HEK293 (cell line): ENCODE results near the gene NHLRC1.

Source experiments
- ELK4 ChIP-seq: IDR thresholded peaks from 2 replicates; pipeline ENCODE4 v1.6.1; 2011; ENCODE audit warnings: mild to moderate bottlenecking, low read depth, low read length, borderline replicate concordance
- GFI1B ChIP-seq: fragments of 450-650 bp; formaldehyde crosslinking; IDR thresholded peaks from 2 replicates; pipeline ENCODE4 v1.5.1; 2016; ENCODE audit warnings: missing biosample characterization, missing genetic modification characterization
- INSM2 ChIP-seq: fragments of 450-650 bp; formaldehyde crosslinking; IDR thresholded peaks from 2 replicates; pipeline ENCODE4 v1.5.1; 2016; ENCODE audit warnings: missing biosample characterization, missing genetic modification characterization
- KLF1 ChIP-seq: fragments of 450-650 bp; formaldehyde crosslinking; IDR thresholded peaks from 2 replicates; pipeline ENCODE4 v1.5.1; 2016; ENCODE audit warnings: missing biosample characterization, missing genetic modification characterization
- MZF1 ChIP-seq: fragments of 450-650 bp; formaldehyde crosslinking; IDR thresholded peaks from 2 replicates; pipeline ENCODE4 v1.5.1; 2017; ENCODE audit warnings: missing biosample characterization, missing genetic modification characterization, borderline replicate concordance
- OVOL3 ChIP-seq: fragments of 450-650 bp; formaldehyde crosslinking; IDR thresholded peaks from 2 replicates; pipeline ENCODE4 v1.5.1; 2016; ENCODE audit warnings: missing biosample characterization, missing genetic modification characterization
- RBAK ChIP-seq: fragments of 450-650 bp; formaldehyde crosslinking; IDR thresholded peaks from 2 replicates; pipeline ENCODE4 v1.5.1; 2016; ENCODE audit warnings: missing biosample characterization, missing genetic modification characterization
- SALL2 ChIP-seq: fragments of 450-650 bp; formaldehyde crosslinking; IDR thresholded peaks from 2 replicates; pipeline ENCODE4 v1.5.0; 2017; ENCODE audit warnings: missing biosample characterization, mild to moderate bottlenecking, missing genetic modification characterization, borderline replicate concordance
- ZBTB20 ChIP-seq: fragments of 450-650 bp; formaldehyde crosslinking; IDR thresholded peaks from 2 replicates; pipeline ENCODE4 v1.5.1; 2016; ENCODE audit warnings: missing biosample characterization, missing genetic modification characterization
- ZNF10 ChIP-seq: fragments of 450-650 bp; formaldehyde crosslinking; IDR thresholded peaks from 2 replicates; pipeline ENCODE4 v1.5.1; 2017; ENCODE audit warnings: missing biosample characterization, missing genetic modification characterization
- ZNF112 ChIP-seq: fragments of 450-650 bp; formaldehyde crosslinking; IDR thresholded peaks from 2 replicates; pipeline ENCODE4 v1.5.0; 2017; ENCODE audit warnings: missing biosample characterization, missing genetic modification characterization
- ZNF138 ChIP-seq: fragments of 450-650 bp; formaldehyde crosslinking; IDR thresholded peaks from 2 replicates; pipeline ENCODE4 v1.5.1; 2016; ENCODE audit warnings: missing biosample characterization, missing genetic modification characterization, borderline replicate concordance
- ZNF175 ChIP-seq: fragments of 450-650 bp; formaldehyde crosslinking; IDR thresholded peaks from 2 replicates; pipeline ENCODE4 v1.5.1; 2016; ENCODE audit warnings: missing biosample characterization, missing genetic modification characterization
- ZNF18 ChIP-seq: fragments of 450-650 bp; formaldehyde crosslinking; IDR thresholded peaks from 2 replicates; pipeline ENCODE4 v1.5.1; 2016; ENCODE audit warnings: missing biosample characterization, missing genetic modification characterization
- ZNF184 ChIP-seq: fragments of 450-650 bp; IDR thresholded peaks from 2 replicates; pipeline ENCODE4 v1.5.1; 2018; ENCODE audit warnings: missing biosample characterization, mild to moderate bottlenecking, missing genetic modification characterization
- ZNF214 ChIP-seq: fragments of 450-650 bp; formaldehyde crosslinking; IDR thresholded peaks from 2 replicates; pipeline ENCODE4 v1.5.1; 2017; ENCODE audit warnings: missing biosample characterization, mild to moderate bottlenecking, missing genetic modification characterization, borderline replicate concordance
- ZNF266 ChIP-seq: fragments of 450-650 bp; formaldehyde crosslinking; IDR thresholded peaks from 2 replicates; pipeline ENCODE4 v1.5.1; 2016; ENCODE audit warnings: missing biosample characterization, missing genetic modification characterization, low read depth
- ZNF280C ChIP-seq: fragments of 450-650 bp; formaldehyde crosslinking; IDR thresholded peaks from 2 replicates; pipeline ENCODE4 v1.5.1; 2016; ENCODE audit warnings: missing biosample characterization, missing genetic modification characterization
- ZNF292 ChIP-seq: fragments of 450-650 bp; formaldehyde crosslinking; IDR thresholded peaks from 2 replicates; pipeline ENCODE4 v1.5.1; 2016; ENCODE audit warnings: low read depth, missing biosample characterization, missing genetic modification characterization, borderline replicate concordance
- ZNF449 ChIP-seq: fragments of 450-650 bp; formaldehyde crosslinking; IDR thresholded peaks from 2 replicates; pipeline ENCODE4 v1.5.1; 2017; ENCODE audit warnings: missing biosample characterization, mild to moderate bottlenecking, missing genetic modification characterization, moderate library complexity
- ZNF473 ChIP-seq: fragments of 450-650 bp; formaldehyde crosslinking; IDR thresholded peaks from 2 replicates; pipeline ENCODE4 v1.5.1; 2017; ENCODE audit warnings: missing biosample characterization, missing genetic modification characterization
- ZNF48 ChIP-seq: fragments of 450-650 bp; formaldehyde crosslinking; IDR thresholded peaks from 2 replicates; pipeline ENCODE4 v1.5.1; 2016; ENCODE audit warnings: missing biosample characterization, missing genetic modification characterization
- ZNF549 ChIP-seq: fragments of 450-650 bp; IDR thresholded peaks from 2 replicates; pipeline ENCODE4 v1.5.1; 2018; ENCODE audit warnings: missing biosample characterization, missing genetic modification characterization, mild to moderate bottlenecking, inconsistent platforms, moderate library complexity
- ZNF561 ChIP-seq: fragments of 450-650 bp; IDR thresholded peaks from 2 replicates; pipeline ENCODE4 v1.5.1; 2018; ENCODE audit warnings: missing biosample characterization, missing genetic modification characterization, borderline replicate concordance
- ZNF629 ChIP-seq: fragments of 450-650 bp; formaldehyde crosslinking; IDR thresholded peaks from 2 replicates; pipeline ENCODE4 v1.5.1; 2017; ENCODE audit warnings: missing biosample characterization, missing genetic modification characterization
- ZNF677 ChIP-seq: fragments of 450-650 bp; IDR thresholded peaks from 2 replicates; pipeline ENCODE4 v1.5.0; 2018; ENCODE audit warnings: missing biosample characterization, mild to moderate bottlenecking, missing genetic modification characterization, moderate library complexity
- ZNF704 ChIP-seq: fragments of 450-650 bp; formaldehyde crosslinking; IDR thresholded peaks from 2 replicates; pipeline ENCODE4 v1.5.1; 2016; ENCODE audit warnings: missing biosample characterization, missing genetic modification characterization
- ZNF707 ChIP-seq: fragments of 450-650 bp; formaldehyde crosslinking; IDR thresholded peaks from 2 replicates; pipeline ENCODE4 v1.5.1; 2016; ENCODE audit warnings: missing biosample characterization, missing genetic modification characterization
- ZNF747 ChIP-seq: fragments of 450-650 bp; formaldehyde crosslinking; IDR thresholded peaks from 2 replicates; pipeline ENCODE4 v1.5.1; 2016; ENCODE audit warnings: missing biosample characterization, missing genetic modification characterization
- ZSCAN18 ChIP-seq: fragments of 450-650 bp; formaldehyde crosslinking; IDR thresholded peaks from 2 replicates; pipeline ENCODE4 v1.5.1; 2016; ENCODE audit warnings: missing biosample characterization, missing genetic modification characterization
- ZXDB ChIP-seq: fragments of 450-650 bp; formaldehyde crosslinking; IDR thresholded peaks from 2 replicates; pipeline ENCODE4 v1.5.1; 2016; ENCODE audit warnings: missing biosample characterization, missing genetic modification characterization

NHLRC1 gene

GRCh38 chr6:18154507-18155149 lies 32.2 kb upstream of the NHLRC1 start, which contains the start of gene TPMT (continued):
- TF ChIP-seq ZNF18 (tag by site-specific recombination) (no peak), INSM2 (tag by site-specific recombination) (no peak), ZNF48 (tag by site-specific recombination) (no peak), ZNF280C (tag by site-specific recombination) (no peak), ZNF561 (tag by site-specific recombination) (no peak), ZNF677 (no peak), ZNF747 (tag by site-specific recombination) (no peak), SALL2 (tag by site-specific recombination) (no peak), ZNF629 (peak; percentile 88), ZNF10 (tag by site-specific recombination) (no peak), ZNF112 (tag by site-specific recombination) (no peak), KLF1 (tag by site-specific recombination) (no peak), ZXDB (tag by site-specific recombination) (peak; percentile 76), RBAK (tag by site-specific recombination) (no peak), ZNF175 (no peak), ZNF184 (tag by site-specific recombination) (no peak), ELK4 (no peak), ZNF704 (no peak), ZNF266 (tag by site-specific recombination) (no peak), ZNF473 (tag by site-specific recombination) (no peak), ZSCAN18 (tag by site-specific recombination) (no peak), GFI1B (tag by site-specific recombination) (no peak), ZBTB20 (tag by site-specific recombination) (peak; percentile 87), ZNF214 (tag by site-specific recombination) (no peak), OVOL3 (no peak), ZNF449 (tag by site-specific recombination) (no peak), ZNF138 (tag by site-specific recombination) (no peak), ZNF549 (tag by site-specific recombination) (no peak), ZNF707 (tag by site-specific recombination) (no peak), MZF1 (tag by site-specific recombination) (no peak), ZNF292 (tag by site-specific recombination) (no peak)
